Stimulated activated naive CD8-positive, alpha-beta T cell treated with anti-CD3 and anti-CD28 coated beads, Interleukin-15, Interleukin-2, amounts not matched to agents 100 U/mL and 50 U/mL, for 24 hours (primary cell): Measurements from ENCODE around the gene ZNF692.
"Not testable (repeated sequence)": the region's sequence is repeated elsewhere in the genome, so short reads cannot be mapped to it uniquely, and the experiment has no call there.

Experiments used
- ATAC-seq: fragments of 150-1000 bp; cut with Tn5 transposase; one replicate; pipeline ENCODE4 v1.10.0; 2021
- DNase-seq: peaks from one replicate; pipeline ENCODE4 v3.0.0; 2021

Gene ZNF692, protein sequence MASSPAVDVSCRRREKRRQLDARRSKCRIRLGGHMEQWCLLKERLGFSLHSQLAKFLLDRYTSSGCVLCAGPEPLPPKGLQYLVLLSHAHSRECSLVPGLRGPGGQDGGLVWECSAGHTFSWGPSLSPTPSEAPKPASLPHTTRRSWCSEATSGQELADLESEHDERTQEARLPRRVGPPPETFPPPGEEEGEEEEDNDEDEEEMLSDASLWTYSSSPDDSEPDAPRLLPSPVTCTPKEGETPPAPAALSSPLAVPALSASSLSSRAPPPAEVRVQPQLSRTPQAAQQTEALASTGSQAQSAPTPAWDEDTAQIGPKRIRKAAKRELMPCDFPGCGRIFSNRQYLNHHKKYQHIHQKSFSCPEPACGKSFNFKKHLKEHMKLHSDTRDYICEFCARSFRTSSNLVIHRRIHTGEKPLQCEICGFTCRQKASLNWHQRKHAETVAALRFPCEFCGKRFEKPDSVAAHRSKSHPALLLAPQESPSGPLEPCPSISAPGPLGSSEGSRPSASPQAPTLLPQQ

DNA sequence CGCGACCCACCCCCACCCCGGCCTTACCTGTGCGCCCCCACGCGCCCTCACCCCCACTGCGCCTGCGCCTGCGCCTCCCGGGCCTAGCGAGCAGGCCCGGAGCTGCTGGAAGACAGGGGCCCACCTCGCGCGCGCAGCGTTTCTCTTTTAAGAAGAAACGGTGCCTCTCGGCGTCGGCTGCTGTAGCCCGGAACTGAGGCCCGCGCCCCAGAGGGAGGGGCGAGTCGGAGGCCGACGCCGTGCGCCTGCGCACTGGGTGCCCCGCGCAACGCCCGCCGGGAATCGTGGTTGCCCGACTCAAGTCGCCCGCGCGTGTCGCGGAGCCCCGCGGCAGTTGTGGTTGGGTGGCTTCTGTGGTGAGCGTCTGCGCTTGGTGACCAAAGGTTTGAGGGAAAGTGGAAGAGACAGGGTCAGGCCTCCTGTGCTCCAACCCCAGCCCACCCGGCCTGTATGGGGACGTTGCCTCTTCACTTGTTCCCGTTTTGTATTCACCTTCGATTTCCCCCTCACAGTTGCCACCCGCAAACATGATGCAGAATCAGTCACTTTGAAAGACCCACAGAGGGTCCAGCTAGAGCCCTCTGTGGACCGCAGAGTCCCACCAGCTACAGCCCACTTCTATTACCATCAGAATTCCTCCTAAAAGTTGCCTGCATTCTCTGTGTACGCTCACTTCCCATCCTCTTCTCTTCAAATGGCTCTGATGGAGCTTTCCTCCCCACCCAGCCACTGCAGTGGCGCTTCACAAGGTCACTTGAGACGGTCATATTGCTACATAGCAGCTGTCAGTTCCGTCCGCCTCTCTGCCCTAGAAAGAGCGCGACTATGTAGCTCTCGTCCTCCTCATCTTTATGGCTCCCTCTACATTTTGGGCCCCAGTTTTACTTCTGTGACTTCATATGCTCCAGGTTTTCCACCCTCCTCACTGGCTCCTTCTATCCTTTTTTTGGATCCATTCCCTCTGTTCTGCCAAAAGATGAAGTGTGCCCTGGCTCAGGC, at the start of gene ZNF692:
ZNF692 (minus strand) TSS at position 195 of the 999 bp plus-strand sequence. CDS start 776 bp downstream, outside the sequence.
- peak; percentile 88 for ATAC-seq

DNA sequence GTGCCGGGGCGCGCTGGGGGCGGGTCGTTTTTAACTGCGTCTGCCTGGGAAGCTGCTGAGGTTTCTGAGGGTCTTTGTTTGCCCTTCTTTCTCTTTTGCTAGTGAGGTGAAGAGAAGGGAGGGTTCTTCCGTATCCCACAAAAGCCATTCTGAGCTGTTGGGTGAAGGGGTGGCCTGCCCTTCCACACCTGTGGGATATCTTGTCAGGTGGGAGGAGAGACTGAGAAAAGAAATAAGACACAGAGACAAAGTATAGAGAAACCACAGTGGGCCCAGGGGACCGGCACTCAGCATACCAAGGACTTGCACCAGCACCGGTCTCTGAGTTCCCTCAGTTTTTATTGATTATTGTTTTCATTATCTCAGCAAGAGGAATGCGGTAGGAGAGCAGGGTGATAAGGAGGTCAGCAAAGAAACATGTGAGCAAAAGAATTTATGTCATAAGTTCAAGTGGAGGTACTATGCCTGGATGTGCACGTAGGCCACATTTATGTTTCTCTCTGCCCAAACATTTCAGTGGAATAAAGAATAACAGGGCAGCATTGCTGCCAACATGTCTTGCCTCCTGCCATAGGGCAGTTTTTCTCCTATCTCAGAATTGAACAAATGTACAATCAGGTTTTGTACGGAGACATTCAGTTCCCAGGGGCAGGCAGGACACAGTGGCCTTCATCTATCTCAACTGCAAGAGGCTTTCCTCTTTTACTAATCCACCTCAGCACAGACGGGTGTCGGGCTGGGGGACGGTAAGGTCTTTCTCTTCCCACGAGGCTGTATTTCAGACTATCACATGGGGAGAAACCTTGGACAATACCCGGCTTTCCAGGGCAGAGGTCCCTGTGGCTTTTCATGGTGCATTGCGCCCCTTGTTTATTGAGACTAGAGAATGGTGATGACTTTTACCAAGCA, 48.1 kb upstream of the ZNF692 start:
- DNase-seq (no peak), ATAC-seq (no peak)

More for the DNA sequence above, at the start of gene ZNF692:
- peak; percentile 97 for DNase-seq

DNA sequence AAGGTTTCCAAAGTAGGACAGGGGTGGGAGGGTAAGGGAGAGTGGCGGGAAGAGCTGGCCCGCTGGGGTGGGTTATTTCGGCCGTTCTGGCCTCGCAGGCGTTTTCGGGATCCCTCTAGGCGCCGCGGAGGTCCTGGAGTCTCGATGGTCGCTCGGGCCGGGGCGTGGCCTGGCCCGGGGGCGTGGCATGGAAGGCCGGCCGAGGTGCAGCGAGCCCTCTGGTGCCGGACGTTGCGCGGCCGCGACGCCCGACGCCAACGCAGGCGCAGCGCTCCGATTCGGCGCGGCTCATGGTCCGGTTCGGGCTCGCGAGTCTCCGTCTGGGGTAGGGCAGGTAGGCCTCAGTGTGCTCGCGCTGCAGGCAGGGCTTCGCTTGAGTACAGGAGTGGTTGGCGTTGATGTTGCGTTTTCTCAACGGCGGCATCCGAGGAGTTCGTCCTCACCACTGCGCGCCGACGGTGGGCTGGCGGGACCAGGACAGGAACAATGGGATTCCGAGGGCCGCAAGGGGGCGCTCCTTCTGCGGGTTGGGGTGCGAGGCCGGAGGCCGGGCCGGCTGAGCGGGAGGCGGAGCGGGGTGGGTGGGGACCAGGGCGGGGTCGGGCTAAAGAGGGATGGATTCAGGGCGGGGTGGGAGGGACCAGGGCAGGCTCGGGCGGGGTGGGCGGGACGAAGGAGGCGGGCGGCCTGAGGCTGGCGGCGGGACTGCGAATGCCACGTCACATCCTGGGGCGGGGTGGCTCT, 47.3 kb upstream of the ZNF692 start, which contains the start of gene PGBD2:
PGBD2 (plus strand) TSS at position 227 of the 744 bp plus-strand sequence. CDS start 7,628 bp downstream, outside the sequence.
- ATAC-seq: peak; percentile 92
- DNase-seq: peak; percentile 99

DNA sequence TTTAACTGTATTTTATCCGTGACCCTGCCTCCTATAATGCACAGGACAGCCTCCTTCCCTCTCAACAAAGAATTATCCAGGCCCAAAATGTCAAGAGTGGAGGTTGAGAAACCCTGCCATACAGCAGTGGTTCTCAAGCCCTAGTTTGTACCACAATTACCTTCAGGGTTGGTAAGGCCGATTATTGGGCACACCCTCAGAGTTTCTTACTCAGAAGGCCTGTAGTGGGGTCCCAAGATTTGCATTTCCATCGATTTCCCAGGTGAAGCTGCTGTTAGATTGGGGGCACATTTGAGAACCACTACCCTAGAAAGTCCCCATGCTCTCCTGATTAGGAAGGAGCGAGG, 46.8 kb upstream of the ZNF692 start:
- ATAC-seq (no peak), DNase-seq (no peak)

DNA sequence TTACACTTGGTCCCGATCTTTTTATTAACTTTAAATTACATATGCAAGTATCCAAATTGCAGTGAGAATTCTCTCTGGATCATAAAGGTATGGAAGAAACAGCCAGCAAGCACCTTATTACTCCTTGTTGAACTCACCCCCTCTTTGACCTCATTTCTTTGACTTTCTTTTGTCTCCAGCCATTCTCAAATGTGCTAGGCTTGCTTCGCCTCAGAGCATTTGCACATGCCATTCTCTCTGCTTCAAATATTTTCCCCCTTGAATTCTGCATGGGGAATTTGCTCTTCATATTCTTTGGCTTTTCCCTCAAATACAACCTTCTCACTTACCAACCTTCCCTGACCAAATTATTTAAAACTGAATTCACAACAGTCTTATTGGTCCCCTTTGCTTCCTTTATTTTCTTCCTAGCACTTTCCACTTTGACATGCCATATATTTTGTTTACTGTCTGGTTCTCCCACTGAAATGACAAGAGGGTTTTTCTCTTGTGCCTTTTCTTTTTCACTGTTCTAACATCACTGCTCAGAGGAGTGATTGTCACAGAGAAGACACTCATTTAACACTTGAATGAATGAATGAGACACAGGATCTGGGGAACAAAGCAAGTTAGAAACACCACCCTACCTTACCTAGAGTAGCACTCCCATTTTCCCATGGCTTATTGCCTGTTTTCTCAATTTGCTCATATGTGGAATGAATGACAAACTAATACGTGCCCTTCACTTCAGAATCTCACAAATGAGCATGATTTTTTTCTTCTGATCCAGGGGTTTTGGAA, 45.7 kb upstream of the ZNF692 start:
- no peak for DNase-seq
- ATAC-seq: no peak

DNA sequence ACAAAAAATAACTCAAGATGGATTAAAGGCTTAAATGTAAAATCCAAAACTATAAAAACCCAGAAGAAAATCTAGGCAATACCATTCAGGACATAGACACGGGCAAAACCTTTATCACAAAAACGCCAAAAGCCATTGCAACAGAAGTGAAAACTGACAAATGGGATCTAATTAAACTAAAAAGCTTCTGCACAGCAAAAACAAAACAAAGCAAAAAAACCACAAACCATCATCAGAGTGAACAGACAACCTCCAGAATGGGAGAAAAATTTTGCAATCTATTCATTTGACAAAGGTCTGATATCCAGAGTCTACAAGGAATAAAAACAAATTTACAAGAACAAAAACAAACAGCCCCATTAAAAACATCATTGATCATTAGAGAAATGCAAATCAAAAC, 42.7 kb upstream of the ZNF692 start:
- no peak for DNase-seq
- ATAC-seq: no peak

DNA sequence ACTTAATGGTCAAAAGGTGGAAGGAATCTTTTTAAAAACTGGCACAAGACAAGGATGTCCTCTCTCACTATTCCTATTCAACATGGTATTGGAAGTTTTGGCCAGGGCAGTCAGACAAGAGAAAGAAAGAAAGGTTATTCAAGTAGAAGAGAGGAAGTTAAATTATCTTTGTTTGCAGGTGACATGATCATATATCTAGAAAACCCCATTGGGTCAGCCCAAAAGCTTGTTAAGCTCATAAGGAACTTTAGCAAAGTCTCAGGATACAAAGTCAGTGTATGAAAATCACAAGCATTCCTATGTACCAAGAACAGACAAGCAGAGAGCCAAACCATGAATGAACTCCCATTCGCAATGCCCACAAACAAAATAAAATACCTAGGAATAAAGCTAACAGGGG, 41.8 kb upstream of the ZNF692 start:
- no peak for DNase-seq

DNA sequence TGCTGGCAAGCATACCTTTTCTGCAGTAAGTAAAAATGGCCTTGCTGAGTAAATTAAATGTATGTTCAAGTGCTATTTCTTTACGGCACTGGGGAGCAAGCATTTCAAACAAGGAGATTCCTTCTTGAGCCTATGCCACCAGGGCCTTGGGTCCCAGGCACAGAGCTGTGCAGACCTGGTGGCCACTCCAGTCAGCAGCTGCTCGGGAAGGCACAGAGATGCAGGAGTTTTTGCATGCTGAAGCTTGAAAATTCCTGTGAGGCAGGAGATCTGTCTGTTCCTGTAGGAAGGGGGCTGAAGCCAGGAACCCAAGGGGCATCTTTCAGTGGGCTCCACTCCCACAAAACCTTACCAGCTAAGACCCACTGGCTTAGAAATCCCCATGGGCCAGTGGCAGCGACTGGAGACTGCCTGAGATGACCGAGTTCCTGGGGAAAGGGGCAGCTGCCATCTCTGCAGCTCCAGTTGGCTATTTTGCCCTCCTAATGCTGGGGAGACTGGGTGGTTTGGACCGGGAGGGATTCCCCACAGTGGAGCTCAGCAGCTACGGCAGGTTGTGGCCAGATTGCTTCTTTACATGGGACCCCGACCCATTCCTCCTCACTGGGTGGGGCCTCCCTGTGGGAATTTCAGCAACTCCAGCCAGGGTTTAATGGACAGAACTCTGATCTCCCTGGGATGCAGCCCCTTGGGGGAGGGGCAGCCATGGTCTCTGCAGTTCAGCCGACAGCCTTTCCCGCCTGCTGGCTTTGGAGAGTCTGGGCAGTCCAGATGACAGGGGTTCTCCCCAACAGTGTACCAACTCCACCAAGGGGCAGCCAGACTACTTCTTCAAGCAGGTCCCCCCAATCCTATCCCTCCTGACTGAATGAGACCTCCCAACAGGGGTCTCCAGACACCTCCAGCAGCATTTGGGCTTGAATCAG, 38.8 kb upstream of the ZNF692 start:
- DNase-seq (no peak), ATAC-seq (no peak)

More for the DNA sequence above, 41.8 kb upstream of the ZNF692 start:
- ATAC-seq: no peak

DNA sequence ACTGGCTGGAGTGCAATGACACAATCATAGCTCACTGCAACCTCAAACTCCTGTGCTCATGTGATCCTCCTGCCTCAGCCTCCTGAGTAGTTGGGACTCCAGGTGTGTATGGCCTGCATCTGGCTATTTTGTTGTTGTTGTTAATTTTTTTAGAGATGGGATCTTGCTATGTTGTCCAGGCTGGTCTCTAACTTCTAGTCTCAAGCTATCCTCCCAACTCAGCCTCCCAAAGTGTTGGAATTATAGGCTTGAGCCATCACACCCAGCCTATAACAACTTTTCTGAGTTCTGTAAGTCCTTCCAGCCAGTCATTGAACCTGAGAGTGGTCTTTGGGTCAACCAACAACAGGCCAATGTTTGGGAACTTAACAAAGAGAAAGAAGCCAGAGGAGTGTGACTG, 36.0 kb upstream of the ZNF692 start:
- no peak for ATAC-seq
- DNase-seq: no peak

DNA sequence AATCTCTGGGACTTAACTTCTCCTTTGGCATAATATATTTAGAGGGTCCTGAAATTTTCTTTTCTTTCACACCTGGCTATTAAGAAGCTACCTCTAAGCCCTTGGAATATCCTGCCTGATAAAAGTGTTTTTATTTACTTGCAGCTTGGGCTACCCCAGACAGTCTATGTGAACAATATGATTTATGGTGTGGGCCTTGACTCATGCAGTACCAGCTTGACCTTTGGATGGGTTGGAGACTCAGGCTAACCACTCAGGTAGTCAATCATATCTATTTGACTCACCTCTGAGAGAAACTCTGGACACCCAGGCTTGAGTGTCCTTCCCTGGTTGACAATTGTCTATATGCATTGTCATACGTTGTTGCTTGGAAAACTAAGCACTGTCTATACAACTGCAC, 33.7 kb upstream of the ZNF692 start:
- ATAC-seq: no peak
- no peak for DNase-seq

DNA sequence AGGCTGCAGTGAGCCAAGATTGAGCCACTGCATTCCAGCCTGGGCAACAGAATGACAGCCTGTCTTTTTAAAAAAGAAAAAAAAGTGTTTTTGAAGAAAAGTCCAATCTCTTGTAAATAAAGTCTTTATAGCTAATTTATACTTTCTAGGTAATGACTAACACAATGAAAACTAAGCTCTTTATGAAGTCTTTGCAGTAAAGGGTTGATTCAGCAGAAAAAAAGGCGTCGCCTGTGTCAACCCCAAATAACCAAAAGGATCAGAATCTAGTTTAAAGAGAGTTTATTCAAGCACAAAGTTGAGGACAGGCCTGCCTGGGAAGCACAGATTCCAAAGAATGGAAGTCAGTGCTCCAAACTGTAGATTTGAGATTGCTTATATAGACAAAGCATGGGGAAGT, 32.9 kb upstream of the ZNF692 start:
- no peak for ATAC-seq

DNA sequence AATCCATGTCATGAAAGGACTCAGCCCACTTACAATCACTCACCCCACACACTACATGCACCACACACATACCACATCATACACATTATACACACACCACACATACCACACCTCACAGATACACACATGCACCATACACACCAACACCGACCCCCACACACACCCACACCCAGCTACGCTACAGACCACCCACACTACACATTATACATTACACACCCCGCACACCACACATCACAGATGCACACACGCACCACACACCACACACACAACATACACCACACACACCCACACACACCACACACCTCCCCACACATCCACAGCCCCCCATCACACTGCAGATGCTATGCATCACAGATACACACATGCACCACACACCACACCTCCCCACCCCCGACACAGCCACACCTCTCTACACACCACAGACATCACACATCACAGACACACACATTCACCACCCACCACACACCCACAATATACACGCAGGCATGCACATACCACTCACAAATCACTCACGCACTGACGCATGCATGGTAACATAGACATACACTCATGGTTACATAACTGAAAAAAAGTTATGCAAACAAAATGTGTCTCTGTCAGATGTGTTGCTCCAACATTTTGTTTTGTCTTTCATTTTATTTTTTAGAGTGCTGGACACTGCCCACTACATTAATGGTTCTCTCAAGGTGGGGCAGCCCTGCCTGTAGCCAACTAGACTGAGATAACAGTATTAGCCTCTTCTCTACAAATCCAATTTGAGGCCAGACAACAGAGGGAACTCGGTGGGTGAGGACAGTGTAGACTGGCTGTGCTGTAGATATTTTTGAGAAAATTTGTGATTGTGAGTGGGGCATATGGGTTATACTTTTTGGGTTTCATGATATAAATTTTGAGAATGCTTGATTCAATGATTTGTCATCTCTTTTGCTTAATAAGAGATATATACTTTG, 31.9 kb upstream of the ZNF692 start:
- DNase-seq (no peak), ATAC-seq (no peak)

More for the DNA sequence above, 32.9 kb upstream of the ZNF692 start:
- no peak for DNase-seq

DNA sequence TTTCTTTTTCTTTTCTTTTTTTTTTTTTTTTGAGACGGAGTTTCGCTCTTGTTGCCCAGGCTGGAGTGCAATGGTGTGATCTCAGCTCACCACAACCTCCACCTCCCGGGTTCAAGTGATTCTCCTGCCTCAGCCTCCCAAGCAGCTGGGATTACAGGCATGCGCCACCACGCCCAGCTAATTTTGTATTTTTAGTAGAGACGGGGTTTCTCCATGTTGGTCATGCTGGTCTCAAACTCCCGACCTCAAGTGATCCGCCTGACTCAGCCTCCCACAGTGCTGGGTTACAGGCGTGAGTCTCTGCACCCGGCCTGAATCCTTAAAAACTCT, 31.0 kb upstream of the ZNF692 start:
- not testable (repeated sequence) for ATAC-seq, DNase-seq

DNA sequence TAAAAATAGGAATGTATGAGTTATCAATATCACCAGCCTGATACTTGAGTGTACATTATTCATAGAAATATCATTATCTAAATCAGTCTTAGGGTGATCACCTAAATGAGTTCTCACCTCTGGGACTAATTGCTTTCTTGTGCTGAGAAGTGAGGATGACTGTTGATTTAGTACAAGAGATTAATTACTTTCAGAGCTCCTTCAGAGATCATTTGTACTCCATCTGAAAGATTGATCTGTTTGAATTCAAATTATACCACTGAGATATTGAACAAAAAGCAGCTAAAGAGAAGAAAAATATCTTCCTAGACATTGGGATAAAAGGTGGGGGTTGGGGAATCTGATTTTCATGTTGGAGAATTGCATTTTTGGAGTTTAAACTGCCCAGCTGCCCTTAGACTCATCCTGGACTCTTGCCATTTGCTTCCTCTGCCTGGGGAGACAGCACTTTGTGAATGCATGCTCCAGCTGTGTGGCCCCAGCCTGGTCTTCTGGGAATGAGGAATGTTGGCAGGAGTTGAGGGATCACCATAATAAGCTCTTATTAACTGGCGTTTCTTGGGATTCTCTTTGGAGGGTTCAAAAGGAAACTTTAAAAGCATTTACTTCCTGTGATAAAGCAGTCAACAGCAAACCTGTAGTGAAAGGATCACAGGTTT, 27.5 kb upstream of the ZNF692 start:
- ATAC-seq: no peak
- no peak for DNase-seq

DNA sequence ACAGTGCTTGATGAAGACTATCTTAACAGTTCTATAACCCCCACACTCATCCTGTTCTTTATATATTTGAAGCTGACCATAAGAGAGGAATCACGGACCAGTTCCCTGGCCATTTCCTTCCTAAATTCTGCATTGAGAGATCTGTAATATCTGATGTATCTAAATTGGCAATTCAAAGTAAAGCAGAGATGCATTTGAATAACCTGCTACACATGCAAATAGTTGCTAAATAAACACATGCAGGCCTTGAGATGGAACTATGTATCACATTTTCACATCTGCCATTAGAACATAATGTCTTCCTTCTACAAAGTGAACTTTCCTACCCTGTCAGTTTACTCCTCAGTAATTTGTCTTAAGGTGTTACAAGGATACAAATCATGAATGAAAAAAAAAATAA, 26.8 kb upstream of the ZNF692 start:
- DNase-seq (no peak), ATAC-seq (no peak)

DNA sequence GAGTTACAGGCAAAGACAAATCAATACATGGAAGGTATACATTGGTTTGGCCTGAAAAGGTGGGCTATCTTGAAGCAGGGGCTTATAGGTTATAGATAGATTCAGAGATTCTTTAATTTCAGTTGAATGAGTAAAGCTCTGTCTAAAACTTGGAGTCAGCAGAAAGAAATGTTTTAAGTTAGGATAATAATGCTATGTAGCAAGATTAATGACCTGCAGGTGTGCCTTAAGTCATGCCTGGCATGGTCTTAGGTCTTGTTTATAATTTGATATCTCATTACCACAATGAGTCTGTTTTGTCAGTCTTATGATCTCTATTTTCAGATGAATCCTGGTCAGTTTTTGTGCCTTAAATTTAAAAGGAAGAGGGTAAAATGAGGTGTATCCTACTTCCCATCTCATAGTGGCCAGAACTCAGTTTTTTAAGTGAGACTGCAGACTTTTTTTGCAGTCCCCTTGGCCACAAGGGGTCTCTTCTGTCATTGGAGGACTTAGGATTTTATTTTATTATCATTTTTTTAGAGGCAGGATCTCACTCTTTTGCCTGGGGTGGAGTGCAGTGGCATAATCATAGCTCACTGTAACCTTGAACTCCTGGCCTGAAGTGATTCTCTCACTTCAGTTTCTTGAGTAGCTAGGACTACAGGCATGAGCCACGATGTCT, 25.9 kb upstream of the ZNF692 start:
- DNase-seq (no peak), ATAC-seq (no peak)

DNA sequence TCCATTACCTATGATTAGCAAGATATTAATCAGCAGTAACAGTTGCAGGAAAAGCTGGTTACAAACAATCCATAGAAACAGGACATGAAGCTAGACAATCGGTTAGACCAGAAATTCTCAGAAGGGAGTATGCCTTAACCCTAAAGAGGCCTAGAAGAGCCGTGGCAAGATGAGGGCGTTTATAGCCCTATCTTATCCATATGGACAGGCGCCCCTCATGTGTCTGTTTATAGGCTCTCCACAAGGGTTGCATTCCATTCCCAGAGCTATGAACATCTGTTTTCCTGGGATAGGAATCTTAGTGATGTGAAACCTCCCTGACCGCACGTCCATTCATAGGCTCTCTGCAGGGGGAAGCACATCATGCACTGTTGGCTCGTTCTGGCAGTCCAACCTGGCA, 23.5 kb upstream of the ZNF692 start:
- not testable (repeated sequence) for DNase-seq, ATAC-seq
